HepG2 (cell line): ENCODE measurements around the gene KIF1B. TPM values are rescaled to one million over a fixed set of nuclear protein-coding genes. Genes with fewer than 3 reads are reported as not detected.
A peak's percentile ranks its signal among the peaks of the same experiment; 100 is the strongest.

Experiments used
- AHR ChIP-seq: IDR thresholded peaks from 2 replicates; pipeline ENCODE4 v1.6.1; 2018; ENCODE audit warnings: missing genetic modification reagents, missing compliant biosample characterization
- NR1H2 ChIP-seq: sonication (generic); formaldehyde crosslinking; IDR thresholded peaks from 2 replicates; pipeline ENCODE4 v1.8.1; 2022; ENCODE audit warnings: low read depth, missing genetic modification reagents, borderline replicate concordance
- PITX1 ChIP-seq: sonication (generic); formaldehyde crosslinking; IDR thresholded peaks from 2 replicates; pipeline ENCODE4 v1.5.1; 2020; ENCODE audit warnings: mild to moderate bottlenecking, missing genetic modification reagents
- RXRA ChIP-seq: sonication (generic); formaldehyde crosslinking; IDR thresholded peaks from 2 replicates; pipeline ENCODE4 v1.5.1; 2020; ENCODE audit warnings: missing genetic modification reagents
- SOX6 ChIP-seq, 2 experiments: fragments of 450-650 bp in 1 of 2; sonication (generic) in 1 of 2; formaldehyde crosslinking in 1 of 2; IDR thresholded peaks; 2 replicates each; pipeline versions ENCODE4 v1.4.0 to v1.6.1; 2017 to 2020; ENCODE audit warnings: antibody characterized with exemption in 1 of 2, mild to moderate bottlenecking in 1 of 2, missing genetic modification reagents in 1 of 2
- STAT5B ChIP-seq: sonication (generic); formaldehyde crosslinking; IDR thresholded peaks from 2 replicates; pipeline ENCODE4 v1.4.0; 2020; ENCODE audit warnings: missing genetic modification reagents
- ZBTB42 ChIP-seq: sonication (generic); formaldehyde crosslinking; IDR thresholded peaks from 2 replicates; pipeline ENCODE4 v1.5.0; 2020; ENCODE audit warnings: mild to moderate bottlenecking, missing genetic modification reagents
- ZNF235 ChIP-seq: sonication (generic); formaldehyde crosslinking; IDR thresholded peaks from 2 replicates; pipeline ENCODE4 v1.8.1; 2023; ENCODE audit warnings: mild to moderate bottlenecking, missing genetic modification reagents, borderline replicate concordance
- ZNF264 ChIP-seq: sonication (generic); formaldehyde crosslinking; IDR thresholded peaks from 2 replicates; pipeline ENCODE4 v1.4.0; 2020; ENCODE audit warnings: missing genetic modification reagents
- ZNF331 ChIP-seq: sonication (generic); formaldehyde crosslinking; IDR thresholded peaks from 2 replicates; pipeline ENCODE4 v1.4.0; 2020; ENCODE audit warnings: missing genetic modification reagents
- ZNF432 ChIP-seq: sonication (generic); formaldehyde crosslinking; IDR thresholded peaks from 2 replicates; pipeline ENCODE4 v1.5.0; 2020; ENCODE audit warnings: missing genetic modification reagents, mild to moderate bottlenecking, borderline replicate concordance
- polyA plus RNA-seq, 8 experiments: library from polyadenylated mRNA; depleted of rRNA in 3 of 8; stranded (reverse) in 7 of 8; unstranded in 1 of 8; fragments of >200 nt; fragmentation: Illumina TruSeq in 4 of 8; extraction: Trizol in 4 of 8; gene quantifications; 2 replicates each; pipeline versions ENCODE4 v1.2.1 to v1.2.3, GENCODE V29; 2011 to 2016; ENCODE audit warnings: low read depth in 4 of 8, missing spikeins in 1 of 8, mixed read lengths in 1 of 8; ENCODE audit not compliant: insufficient read depth in 1 of 8
- total RNA-seq, 5 experiments: library from RNA; depleted of rRNA; stranded (reverse); fragments of >200 nt; fragmentation: Illumina TruSeq; extraction: Trizol; gene quantifications; 2 replicates each; pipeline ENCODE4 v1.2.3, GENCODE V29; 2016; ENCODE audit warnings: low read depth in 1 of 5
- TF ChIP-seq, protein P1 (sequence below): sonication (generic); formaldehyde crosslinking; IDR thresholded peaks from 2 replicates; pipeline ENCODE4 v1.9.0; 2021; ENCODE audit warnings: missing genetic modification reagents, borderline replicate concordance
- TF ChIP-seq, protein P2 (sequence below): sonication (generic); formaldehyde crosslinking; IDR thresholded peaks from 2 replicates; pipeline ENCODE4 v1.4.0; 2020; ENCODE audit warnings: missing genetic modification reagents, mild to moderate bottlenecking, borderline replicate concordance
- TF ChIP-seq, protein P3 (sequence below): sonication (generic); formaldehyde crosslinking; IDR thresholded peaks from 2 replicates; pipeline ENCODE4 v1.5.1; 2020; ENCODE audit warnings: mild to moderate bottlenecking, moderate library complexity, missing genetic modification reagents
- TF ChIP-seq, protein P4 (sequence below): IDR thresholded peaks from 2 replicates; pipeline ENCODE4 v1.6.1; 2016; ENCODE audit warnings: missing genetic modification reagents, missing compliant biosample characterization
- TF ChIP-seq, protein P5 (sequence below): sonication (generic); formaldehyde crosslinking; IDR thresholded peaks from 2 replicates; pipeline ENCODE4 v1.8.0; 2022; ENCODE audit warnings: low read depth, missing genetic modification reagents
- TF ChIP-seq, protein P6 (sequence below): IDR thresholded peaks from 2 replicates; pipeline ENCODE4 v1.6.1; 2016; ENCODE audit warnings: missing compliant biosample characterization, missing genetic modification reagents, borderline replicate concordance

Gene KIF1B
- total and polyA plus RNA-seq, 2 of the 13 experiments (the other 11 are each of a cell fraction or from before 2014, with no cell fraction given): 26.7 to 32.5 TPM

DNA sequence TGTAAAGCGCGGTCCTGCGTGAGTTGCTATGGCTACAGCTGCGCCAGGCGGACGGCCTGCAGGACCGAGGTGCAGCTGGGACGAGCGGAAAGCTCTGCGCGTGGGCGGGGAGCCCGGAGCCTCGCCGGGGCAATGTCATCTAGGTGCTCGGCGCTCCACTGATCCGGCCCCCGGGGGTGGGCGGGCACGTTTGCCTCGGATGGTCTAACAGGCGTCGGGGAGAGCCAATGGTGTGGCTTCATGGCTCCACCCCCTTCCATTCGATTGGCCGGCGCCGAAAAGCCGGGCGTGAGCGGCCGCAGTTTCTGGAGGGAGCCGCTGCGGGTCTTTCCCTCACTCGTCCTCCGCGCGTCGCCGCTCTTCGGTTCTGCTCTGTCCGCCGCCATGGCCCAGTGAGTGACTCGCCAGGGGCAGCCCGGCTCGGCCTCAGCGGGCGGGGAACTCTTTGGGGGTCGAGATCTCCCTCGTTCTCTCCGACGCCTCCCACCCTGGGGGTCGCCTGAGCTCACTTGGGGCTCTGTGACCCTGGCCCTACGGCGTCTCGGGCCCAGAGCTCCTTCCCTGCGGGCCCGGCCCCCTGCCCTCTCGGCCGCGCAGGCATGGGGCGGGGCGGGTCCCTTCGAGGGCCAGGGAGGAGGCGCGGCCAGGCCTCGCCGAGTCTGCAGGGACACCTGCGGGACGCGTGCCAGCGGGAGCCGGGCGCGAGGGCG, 188.5 kb downstream of the KIF1B start, which contains the start of gene PGD (continued):
- TF ChIP-seq, protein P1, sequence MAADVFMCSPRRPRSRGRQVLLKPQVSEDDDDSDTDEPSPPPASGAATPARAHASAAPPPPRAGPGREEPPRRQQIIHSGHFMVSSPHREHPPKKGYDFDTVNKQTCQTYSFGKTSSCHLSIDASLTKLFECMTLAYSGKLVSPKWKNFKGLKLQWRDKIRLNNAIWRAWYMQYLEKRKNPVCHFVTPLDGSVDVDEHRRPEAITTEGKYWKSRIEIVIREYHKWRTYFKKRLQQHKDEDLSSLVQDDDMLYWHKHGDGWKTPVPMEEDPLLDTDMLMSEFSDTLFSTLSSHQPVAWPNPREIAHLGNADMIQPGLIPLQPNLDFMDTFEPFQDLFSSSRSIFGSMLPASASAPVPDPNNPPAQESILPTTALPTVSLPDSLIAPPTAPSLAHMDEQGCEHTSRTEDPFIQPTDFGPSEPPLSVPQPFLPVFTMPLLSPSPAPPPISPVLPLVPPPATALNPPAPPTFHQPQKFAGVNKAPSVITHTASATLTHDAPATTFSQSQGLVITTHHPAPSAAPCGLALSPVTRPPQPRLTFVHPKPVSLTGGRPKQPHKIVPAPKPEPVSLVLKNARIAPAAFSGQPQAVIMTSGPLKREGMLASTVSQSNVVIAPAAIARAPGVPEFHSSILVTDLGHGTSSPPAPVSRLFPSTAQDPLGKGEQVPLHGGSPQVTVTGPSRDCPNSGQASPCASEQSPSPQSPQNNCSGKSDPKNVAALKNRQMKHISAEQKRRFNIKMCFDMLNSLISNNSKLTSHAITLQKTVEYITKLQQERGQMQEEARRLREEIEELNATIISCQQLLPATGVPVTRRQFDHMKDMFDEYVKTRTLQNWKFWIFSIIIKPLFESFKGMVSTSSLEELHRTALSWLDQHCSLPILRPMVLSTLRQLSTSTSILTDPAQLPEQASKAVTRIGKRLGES (CRISPR knock-in tag): 0 out of 2 replicates have a peak, but pooled peaks have one; percentile 50
- TF ChIP-seq ZNF432 (CRISPR knock-in tag) (no peak), ZNF331 (CRISPR knock-in tag) (peak; percentile 80), PITX1 (CRISPR knock-in tag) (no peak; the same call in 1 of the 2 replicates), AHR (CRISPR knock-in tag) (0 out of 2 replicates have a peak, but pooled peaks have one; percentile 45), ZNF264 (CRISPR knock-in tag) (no peak), STAT5B (CRISPR knock-in tag) (no peak), NR1H2 (CRISPR knock-in tag) (no peak; the same call in 1 of the 2 replicates), SOX6 (IDR thresholded peaks at IDR 0.05) (no peak), SOX6 (CRISPR knock-in tag; IDR thresholded peaks at IDR 0.05) (peak; percentile 57), ZNF235 (CRISPR knock-in tag) (peak; percentile 81; the same call in 1 of the 2 replicates), RXRA (CRISPR knock-in tag) (peak; percentile 64; the same call in 1 of the 2 replicates), ZBTB42 (CRISPR knock-in tag) (no peak; the same call in 1 of the 2 replicates)
- TF ChIP-seq, protein P2, sequence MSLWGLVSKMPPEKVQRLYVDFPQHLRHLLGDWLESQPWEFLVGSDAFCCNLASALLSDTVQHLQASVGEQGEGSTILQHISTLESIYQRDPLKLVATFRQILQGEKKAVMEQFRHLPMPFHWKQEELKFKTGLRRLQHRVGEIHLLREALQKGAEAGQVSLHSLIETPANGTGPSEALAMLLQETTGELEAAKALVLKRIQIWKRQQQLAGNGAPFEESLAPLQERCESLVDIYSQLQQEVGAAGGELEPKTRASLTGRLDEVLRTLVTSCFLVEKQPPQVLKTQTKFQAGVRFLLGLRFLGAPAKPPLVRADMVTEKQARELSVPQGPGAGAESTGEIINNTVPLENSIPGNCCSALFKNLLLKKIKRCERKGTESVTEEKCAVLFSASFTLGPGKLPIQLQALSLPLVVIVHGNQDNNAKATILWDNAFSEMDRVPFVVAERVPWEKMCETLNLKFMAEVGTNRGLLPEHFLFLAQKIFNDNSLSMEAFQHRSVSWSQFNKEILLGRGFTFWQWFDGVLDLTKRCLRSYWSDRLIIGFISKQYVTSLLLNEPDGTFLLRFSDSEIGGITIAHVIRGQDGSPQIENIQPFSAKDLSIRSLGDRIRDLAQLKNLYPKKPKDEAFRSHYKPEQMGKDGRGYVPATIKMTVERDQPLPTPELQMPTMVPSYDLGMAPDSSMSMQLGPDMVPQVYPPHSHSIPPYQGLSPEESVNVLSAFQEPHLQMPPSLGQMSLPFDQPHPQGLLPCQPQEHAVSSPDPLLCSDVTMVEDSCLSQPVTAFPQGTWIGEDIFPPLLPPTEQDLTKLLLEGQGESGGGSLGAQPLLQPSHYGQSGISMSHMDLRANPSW: no peak
- TF ChIP-seq, protein P3, sequence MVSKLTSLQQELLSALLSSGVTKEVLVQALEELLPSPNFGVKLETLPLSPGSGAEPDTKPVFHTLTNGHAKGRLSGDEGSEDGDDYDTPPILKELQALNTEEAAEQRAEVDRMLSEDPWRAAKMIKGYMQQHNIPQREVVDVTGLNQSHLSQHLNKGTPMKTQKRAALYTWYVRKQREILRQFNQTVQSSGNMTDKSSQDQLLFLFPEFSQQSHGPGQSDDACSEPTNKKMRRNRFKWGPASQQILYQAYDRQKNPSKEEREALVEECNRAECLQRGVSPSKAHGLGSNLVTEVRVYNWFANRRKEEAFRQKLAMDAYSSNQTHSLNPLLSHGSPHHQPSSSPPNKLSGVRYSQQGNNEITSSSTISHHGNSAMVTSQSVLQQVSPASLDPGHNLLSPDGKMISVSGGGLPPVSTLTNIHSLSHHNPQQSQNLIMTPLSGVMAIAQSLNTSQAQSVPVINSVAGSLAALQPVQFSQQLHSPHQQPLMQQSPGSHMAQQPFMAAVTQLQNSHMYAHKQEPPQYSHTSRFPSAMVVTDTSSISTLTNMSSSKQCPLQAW (CRISPR knock-in tag): no peak; the same call in 1 of the 2 replicates
- TF ChIP-seq, protein P4, sequence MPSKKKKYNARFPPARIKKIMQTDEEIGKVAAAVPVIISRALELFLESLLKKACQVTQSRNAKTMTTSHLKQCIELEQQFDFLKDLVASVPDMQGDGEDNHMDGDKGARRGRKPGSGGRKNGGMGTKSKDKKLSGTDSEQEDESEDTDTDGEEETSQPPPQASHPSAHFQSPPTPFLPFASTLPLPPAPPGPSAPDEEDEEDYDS (CRISPR knock-in tag): peak; percentile 80
- TF ChIP-seq, protein P5, sequence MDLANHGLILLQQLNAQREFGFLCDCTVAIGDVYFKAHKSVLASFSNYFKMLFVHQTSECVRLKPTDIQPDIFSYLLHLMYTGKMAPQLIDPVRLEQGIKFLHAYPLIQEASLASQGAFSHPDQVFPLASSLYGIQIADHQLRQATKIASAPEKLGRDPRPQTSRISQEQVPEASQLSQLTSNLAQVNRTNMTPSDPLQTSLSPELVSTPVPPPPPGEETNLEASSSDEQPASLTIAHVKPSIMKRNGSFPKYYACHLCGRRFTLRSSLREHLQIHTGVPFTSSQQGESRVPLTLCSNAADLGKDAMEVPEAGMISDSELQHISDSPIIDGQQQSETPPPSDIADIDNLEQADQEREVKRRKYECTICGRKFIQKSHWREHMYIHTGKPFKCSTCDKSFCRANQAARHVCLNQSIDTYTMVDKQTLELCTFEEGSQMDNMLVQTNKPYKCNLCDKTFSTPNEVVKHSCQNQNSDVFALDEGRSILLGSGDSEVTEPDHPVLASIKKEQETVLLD (CRISPR knock-in tag): peak; percentile 58; the same call in 1 of the 2 replicates
- TF ChIP-seq, protein P6, sequence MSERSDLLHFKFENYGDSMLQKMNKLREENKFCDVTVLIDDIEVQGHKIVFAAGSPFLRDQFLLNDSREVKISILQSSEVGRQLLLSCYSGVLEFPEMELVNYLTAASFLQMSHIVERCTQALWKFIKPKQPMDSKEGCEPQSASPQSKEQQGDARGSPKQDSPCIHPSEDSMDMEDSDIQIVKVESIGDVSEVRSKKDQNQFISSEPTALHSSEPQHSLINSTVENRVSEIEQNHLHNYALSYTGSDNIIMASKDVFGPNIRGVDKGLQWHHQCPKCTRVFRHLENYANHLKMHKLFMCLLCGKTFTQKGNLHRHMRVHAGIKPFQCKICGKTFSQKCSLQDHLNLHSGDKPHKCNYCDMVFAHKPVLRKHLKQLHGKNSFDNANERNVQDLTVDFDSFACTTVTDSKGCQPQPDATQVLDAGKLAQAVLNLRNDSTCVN (CRISPR knock-in tag): 0 out of 2 replicates have a peak, but pooled peaks have one; percentile 51
